ENCODE results near the gene SLC27A4.
"Not testable (repeated sequence)": the region's sequence is repeated elsewhere in the genome, so short reads cannot be mapped to it uniquely, and the experiment has no call there.

The SLC27A4 gene

GRCh38 chr9:128323791-128324190, 16.5 kb upstream of the SLC27A4 start:
- Histone ChIP-seq H3K4me1 (peaks cover 36% of the 10 kb centered on the region), H3K9me3 (no peaks in the 10 kb centered on the region), H3K27ac (peak overlapping the region; percentile 92; the same call in 1 of the 2 replicates), H3K27me3 (no peaks in the 10 kb centered on the region), H4K20me1 (peaks cover 12% of the 10 kb centered on the region; the same call in 1 of the 2 replicates), H3K4me3 (peak overlapping the region; percentile 86), H3K4me2 (peak overlapping the region; percentile 90), H3K9ac (peak overlapping the region; percentile 87), H3K36me3 (peaks cover 70% of the 10 kb centered on the region)
- TF ChIP-seq Cebpa-rat (IDR thresholded peaks at IDR 0.05), result peak; percentile 59

- peaks cover 71% of the 10 kb centered on the region for H3K36me3 ChIP-seq
- no peak for TF ChIP-seq Cebpa-rat (IDR thresholded peaks at IDR 0.05)
- no peak overlapping the region for H3K4me3 ChIP-seq
- peaks cover 38% of the 10 kb centered on the region for H3K4me1 ChIP-seq
- no peaks in the 10 kb centered on the region for H3K27me3 ChIP-seq
- peak overlapping the region; percentile 90 for H3K4me2 ChIP-seq
- peak overlapping the region; percentile 87; the same call in 1 of the 2 replicates for H3K9ac ChIP-seq
- no peak overlapping the region for H3K27ac ChIP-seq
- no peaks in the 10 kb centered on the region for H3K9me3 ChIP-seq
- H4K20me1 ChIP-seq, result peaks cover 12% of the 10 kb centered on the region; the same call in 1 of the 2 replicates
Observed at GRCh38 chr9:128324401-128324800, 15.9 kb upstream of the SLC27A4 start.

GRCh38 chr9:128325629-128326028, 14.7 kb upstream of the SLC27A4 start:
- TF ChIP-seq Cebpa-rat (IDR thresholded peaks at IDR 0.05), result no peak
- no peak overlapping the region for H3K4me2 ChIP-seq
- H3K9ac ChIP-seq, result no peak overlapping the region
- peaks cover 63% of the 10 kb centered on the region for H3K36me3 ChIP-seq
- peaks cover 12% of the 10 kb centered on the region; the same call in 1 of the 2 replicates for H4K20me1 ChIP-seq
- H3K9me3 ChIP-seq, result no peaks in the 10 kb centered on the region
- no peak overlapping the region for H3K4me3 ChIP-seq
- H3K4me1 ChIP-seq, result peaks cover 38% of the 10 kb centered on the region
- H3K27me3 ChIP-seq, result no peaks in the 10 kb centered on the region
- no peak overlapping the region for H3K27ac ChIP-seq

- peak overlapping the region; percentile 9; the same call in 1 of the 2 replicates for H3K4me3 ChIP-seq
- no peaks in the 10 kb centered on the region for H3K27me3 ChIP-seq
- peak overlapping the region; percentile 58 for H3K9ac ChIP-seq
- no peak for TF ChIP-seq Cebpa-rat (IDR thresholded peaks at IDR 0.05)
- no peaks in the 10 kb centered on the region for H3K9me3 ChIP-seq
- H4K20me1 ChIP-seq, result no peaks in the 10 kb centered on the region
- H3K4me2 ChIP-seq, result peak overlapping the region; percentile 76
- peaks cover 36% of the 10 kb centered on the region for H3K4me1 ChIP-seq
- peak overlapping the region; percentile 67 for H3K27ac ChIP-seq
- H3K36me3 ChIP-seq, result peaks cover 14% of the 10 kb centered on the region; the same call in 1 of the 2 replicates
Observed at GRCh38 chr9:128333451-128333869, 6.9 kb upstream of the SLC27A4 start.

GRCh38 chr9:128335161-128335560, 5.2 kb upstream of the SLC27A4 start:
- Histone ChIP-seq H3K4me3 (no peak overlapping the region), H3K4me1 (peaks cover 30% of the 10 kb centered on the region), H3K9me3 (no peaks in the 10 kb centered on the region), H3K36me3 (no peaks in the 10 kb centered on the region), H3K4me2 (no peak overlapping the region), H3K27me3 (no peaks in the 10 kb centered on the region), H3K27ac (no peak overlapping the region), H3K9ac (no peak overlapping the region), H4K20me1 (no peaks in the 10 kb centered on the region)
- TF ChIP-seq Cebpa-rat (IDR thresholded peaks at IDR 0.05), result no peak

- Histone ChIP-seq H3K9ac (no peak overlapping the region), H3K4me3 (no peak overlapping the region), H3K9me3 (no peaks in the 10 kb centered on the region), H3K4me2 (no peak overlapping the region), H3K27ac (no peak overlapping the region), H3K36me3 (no peaks in the 10 kb centered on the region), H3K4me1 (peaks cover 32% of the 10 kb centered on the region), H3K27me3 (no peaks in the 10 kb centered on the region), H4K20me1 (no peaks in the 10 kb centered on the region)
- TF ChIP-seq Cebpa-rat (IDR thresholded peaks at IDR 0.05), result no peak
Observed at GRCh38 chr9:128335914-128336313, 4.4 kb upstream of the SLC27A4 start.

- peaks cover 23% of the 10 kb centered on the region for H3K4me1 ChIP-seq
- no peaks in the 10 kb centered on the region for H3K27me3 ChIP-seq
- no peak overlapping the region for H3K4me3 ChIP-seq
- no peaks in the 10 kb centered on the region for H3K9me3 ChIP-seq
- no peak overlapping the region for H3K27ac ChIP-seq
- TF ChIP-seq Cebpa-rat (IDR thresholded peaks at IDR 0.05), result no peak
- no peak overlapping the region for H3K4me2 ChIP-seq
- H3K9ac ChIP-seq, result no peak overlapping the region
- H4K20me1 ChIP-seq, result no peaks in the 10 kb centered on the region
- H3K36me3 ChIP-seq, result peaks cover 10% of the 10 kb centered on the region
Observed at GRCh38 chr9:128337936-128338335, 2.4 kb upstream of the SLC27A4 start.

GRCh38 chr9:128338852-128339614, 1.3 kb upstream of the SLC27A4 start:
- not testable (repeated sequence) for H3K27ac ChIP-seq, H3K4me3 ChIP-seq, H3K9me3 ChIP-seq, H3K9ac ChIP-seq, H3K4me2 ChIP-seq, H3K27me3 ChIP-seq, H4K20me1 ChIP-seq
- H3K36me3 ChIP-seq, result peaks cover 21% of the 10 kb centered on the region
- H3K4me1 ChIP-seq, result peaks cover 12% of the 10 kb centered on the region

- no peak for TF ChIP-seq Cebpa-rat (IDR thresholded peaks at IDR 0.05)
- peak overlapping the region; percentile 75 for H3K4me3 ChIP-seq
- H3K36me3 ChIP-seq, result peaks cover 39% of the 10 kb centered on the region
- H3K9ac ChIP-seq, result peak overlapping the region; percentile 80
- H3K9me3 ChIP-seq, result no peaks in the 10 kb centered on the region
- H4K20me1 ChIP-seq, result no peaks in the 10 kb centered on the region
- H3K4me1 ChIP-seq, result peaks cover 10% of the 10 kb centered on the region
- H3K27ac ChIP-seq, result peak overlapping the region; percentile 57; the same call in 1 of the 2 replicates
- no peaks in the 10 kb centered on the region for H3K27me3 ChIP-seq
- peak overlapping the region; percentile 93 for H3K4me2 ChIP-seq
Observed at GRCh38 chr9:128340691-128341434, 536 bp downstream of the SLC27A4 start.

- Histone ChIP-seq H3K4me1 (peaks cover 10% of the 10 kb centered on the region), H3K9me3 (no peaks in the 10 kb centered on the region), H3K9ac (peak overlapping the region; percentile 80; the same call in 1 of the 2 replicates), H3K27me3 (no peaks in the 10 kb centered on the region), H3K4me2 (peak overlapping the region; percentile 93), H4K20me1 (no peaks in the 10 kb centered on the region), H3K36me3 (peaks cover 45% of the 10 kb centered on the region), H3K27ac (peak overlapping the region; percentile 57; the same call in 1 of the 2 replicates), H3K4me3 (peak overlapping the region; percentile 75)
- no peak for TF ChIP-seq Cebpa-rat (IDR thresholded peaks at IDR 0.05)
Observed at GRCh38 chr9:128341435-128341849, 1.1 kb downstream of the SLC27A4 start.
